Measurements from ENCODE around the gene ATP10A.

DNA sequence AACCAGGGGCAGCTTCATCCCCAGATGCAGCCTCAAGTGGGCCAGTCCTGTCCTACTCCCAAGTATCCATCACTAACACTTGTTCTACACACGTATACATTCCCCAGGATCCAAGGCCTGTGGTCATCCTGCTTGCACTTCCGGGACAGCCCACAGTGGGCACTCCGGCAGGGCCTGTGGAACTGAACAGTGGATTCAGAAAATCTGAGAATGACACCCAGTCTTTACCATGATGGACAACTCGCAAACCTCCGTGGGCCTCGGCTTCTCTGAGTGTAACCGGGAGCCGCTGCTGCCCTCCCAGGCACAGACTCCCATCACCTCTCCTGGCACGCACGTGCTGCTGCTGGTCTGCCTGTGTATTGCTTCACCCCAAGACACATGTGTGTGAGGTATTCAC is 59.6 kb downstream of the ATP10A start:
- no peak for TF ChIP-seq POLR2A (IDR thresholded peaks at IDR 0.05)
- TF ChIP-seq, protein P1, sequence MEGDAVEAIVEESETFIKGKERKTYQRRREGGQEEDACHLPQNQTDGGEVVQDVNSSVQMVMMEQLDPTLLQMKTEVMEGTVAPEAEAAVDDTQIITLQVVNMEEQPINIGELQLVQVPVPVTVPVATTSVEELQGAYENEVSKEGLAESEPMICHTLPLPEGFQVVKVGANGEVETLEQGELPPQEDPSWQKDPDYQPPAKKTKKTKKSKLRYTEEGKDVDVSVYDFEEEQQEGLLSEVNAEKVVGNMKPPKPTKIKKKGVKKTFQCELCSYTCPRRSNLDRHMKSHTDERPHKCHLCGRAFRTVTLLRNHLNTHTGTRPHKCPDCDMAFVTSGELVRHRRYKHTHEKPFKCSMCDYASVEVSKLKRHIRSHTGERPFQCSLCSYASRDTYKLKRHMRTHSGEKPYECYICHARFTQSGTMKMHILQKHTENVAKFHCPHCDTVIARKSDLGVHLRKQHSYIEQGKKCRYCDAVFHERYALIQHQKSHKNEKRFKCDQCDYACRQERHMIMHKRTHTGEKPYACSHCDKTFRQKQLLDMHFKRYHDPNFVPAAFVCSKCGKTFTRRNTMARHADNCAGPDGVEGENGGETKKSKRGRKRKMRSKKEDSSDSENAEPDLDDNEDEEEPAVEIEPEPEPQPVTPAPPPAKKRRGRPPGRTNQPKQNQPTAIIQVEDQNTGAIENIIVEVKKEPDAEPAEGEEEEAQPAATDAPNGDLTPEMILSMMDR (IDR thresholded peaks at IDR 0.05): no peak
- TF ChIP-seq POLR2AphosphoS5 (IDR thresholded peaks at IDR 0.05): no peak
